Measurements from ENCODE around the gene PCED1B.
"Not testable (repeated sequence)": the region's sequence is repeated elsewhere in the genome, so short reads cannot be mapped to it uniquely, and the experiment has no call there.

PCED1B gene

DNA sequence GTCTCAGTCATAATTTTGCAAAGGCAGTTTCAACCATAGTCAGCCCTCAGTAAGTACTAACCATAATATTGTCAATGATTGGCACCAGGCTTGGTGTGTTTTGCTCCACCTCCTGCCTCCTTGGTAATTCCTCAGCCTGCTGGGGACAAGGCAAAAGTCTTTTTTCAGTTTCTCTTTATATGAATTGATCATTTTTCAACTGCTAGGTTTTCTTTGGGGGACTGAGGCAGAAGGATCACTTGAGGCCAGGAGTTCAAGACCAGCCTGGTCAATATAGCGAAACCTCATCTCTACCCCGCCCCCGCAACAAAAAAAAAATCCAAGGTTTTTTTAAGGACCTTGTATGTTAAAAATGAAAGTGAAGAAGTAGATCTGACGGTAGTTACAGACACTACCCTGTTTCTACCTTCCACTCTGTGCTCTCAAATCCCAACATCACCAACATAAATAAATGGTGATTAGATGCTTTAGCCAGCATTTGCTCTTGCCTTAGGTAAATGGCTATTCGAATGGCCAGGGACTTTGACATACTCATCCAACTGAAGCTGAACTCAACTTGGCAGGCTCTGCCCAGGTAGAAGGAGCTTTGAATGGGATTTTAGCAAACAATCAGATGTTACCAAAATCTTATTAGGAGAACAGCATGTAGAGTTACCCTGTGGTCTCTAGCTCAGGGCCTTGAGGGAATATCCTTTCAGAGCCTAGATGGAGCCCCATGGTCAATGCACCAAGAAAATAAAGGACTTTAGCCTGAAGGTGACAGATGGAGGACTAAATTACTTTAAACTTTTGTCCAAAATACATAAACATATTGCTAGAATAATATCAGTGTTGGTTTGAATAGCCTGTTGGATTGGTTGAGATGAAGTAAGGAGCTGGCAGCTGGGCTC, 127.3 kb downstream of the PCED1B start:
- DNase-seq (ENCODE audit: low spot score), result no peak

DNA sequence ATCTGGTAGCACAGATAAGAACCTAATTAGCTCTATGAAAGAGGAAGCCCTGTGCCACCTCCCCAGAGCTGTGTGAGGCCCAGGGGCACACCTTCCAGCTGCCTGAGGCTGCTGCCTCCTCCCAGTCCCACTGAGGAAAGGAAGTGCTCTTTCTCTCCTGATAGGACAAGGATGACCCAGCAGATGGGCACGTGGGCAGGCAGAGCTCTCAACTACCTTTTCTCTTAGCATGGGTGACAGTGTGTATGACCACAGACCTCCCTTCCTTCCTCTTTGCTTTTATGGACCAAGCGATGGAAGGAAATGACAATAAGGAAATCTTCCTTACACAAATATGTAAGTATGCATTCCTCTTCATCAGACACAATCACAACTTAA, 127.9 kb downstream of the PCED1B start:
- peak; percentile 48 for DNase-seq (ENCODE audit: low spot score)

DNA sequence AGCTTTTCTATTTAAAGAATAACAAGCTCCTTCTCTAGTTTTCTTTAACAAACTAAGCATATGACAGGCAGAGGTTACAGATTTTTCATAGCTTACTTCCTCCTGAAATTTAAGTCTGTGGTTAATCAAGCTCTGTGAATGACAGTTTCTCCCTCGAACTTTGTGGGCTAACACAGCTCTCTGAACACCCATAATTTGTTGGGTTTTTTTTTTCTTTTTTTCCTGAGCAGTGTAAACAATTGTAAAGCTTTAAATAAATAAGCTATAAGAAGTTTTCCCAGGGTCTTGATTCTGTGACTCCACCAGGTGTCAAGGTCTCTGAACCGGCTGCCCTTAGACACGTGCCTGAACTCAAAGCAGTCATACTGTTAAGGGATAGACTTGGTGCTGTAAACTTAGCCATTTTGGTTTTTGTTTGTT, 128.4 kb downstream of the PCED1B start:
- peak; percentile 65 for DNase-seq (ENCODE audit: low spot score)

DNA sequence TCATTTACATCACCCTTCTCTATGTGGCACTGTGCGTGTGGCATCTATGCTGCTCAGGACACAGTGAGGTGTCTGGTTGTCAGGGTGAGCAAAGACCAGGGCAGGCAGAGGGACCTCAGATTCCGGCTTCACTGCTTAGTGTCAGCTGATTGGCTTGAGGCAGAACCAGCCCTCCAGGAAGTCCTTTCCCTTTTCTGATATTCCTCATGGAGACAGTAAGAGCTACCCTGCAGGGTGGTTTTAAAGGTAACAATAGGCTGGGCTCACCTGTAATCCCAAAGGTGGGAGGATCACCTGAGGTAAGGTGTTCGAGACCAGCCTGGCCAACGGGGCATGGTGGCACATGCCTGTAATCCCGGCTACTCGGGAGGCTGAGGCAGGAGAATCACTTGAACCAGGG, 129.6 kb downstream of the PCED1B start:
- no peak for DNase-seq (ENCODE audit: low spot score)

DNA sequence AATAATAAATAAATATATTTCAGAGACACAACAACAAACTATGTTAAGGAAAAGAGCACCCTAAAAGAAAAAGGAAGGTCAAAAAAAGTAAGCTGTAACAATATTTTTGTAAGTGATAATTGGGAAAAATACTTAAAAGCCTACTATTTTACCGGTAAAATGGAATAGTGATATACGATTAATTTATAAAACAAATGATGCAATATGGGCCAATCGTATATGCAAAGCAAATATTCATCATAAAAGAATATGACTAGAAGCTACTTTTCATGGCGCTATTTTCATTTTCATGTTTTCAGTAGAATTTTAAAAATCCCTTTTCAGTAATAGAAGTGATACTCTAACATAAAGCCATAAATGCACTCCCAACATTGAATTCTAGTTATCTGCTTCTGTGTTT, 131.4 kb downstream of the PCED1B start:
- DNase-seq (ENCODE audit: low spot score), result no peak

DNA sequence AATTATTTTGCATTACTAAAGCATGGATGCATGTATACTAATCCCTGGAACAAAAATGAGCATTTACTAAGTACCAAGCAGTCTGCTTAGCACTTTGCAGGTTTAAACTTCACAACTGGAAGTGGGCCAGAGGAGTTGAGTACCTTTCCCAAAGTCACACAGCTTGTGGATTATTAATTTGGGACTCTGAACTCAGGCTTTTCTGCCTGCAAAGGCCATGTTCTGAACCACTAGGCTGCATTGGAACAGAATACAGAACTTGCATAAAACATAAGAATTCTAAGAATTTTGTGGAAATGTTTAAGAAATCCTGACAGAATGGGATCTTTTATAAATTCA, 133.2 kb downstream of the PCED1B start:
- no peak for DNase-seq (ENCODE audit: low spot score)

DNA sequence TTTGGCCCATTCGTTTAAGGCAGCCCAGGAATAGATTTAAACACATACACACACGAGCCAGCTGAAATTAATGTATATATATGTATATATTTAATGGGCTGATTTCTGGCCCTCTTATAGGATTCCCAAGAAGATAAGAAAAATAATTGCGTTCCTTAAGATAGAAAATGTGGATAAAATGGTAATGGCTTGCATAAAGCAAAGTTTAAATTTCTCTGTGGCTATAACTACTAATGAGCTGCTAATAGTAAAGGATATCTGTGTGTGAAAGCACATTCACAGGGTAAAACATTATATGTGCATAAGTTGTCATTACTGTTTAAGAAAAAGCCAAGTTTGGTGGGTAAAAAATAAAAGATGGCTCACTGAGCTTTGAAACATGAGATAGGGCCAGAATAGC, 134.0 kb downstream of the PCED1B start:
- no peak for DNase-seq (ENCODE audit: low spot score)

DNA sequence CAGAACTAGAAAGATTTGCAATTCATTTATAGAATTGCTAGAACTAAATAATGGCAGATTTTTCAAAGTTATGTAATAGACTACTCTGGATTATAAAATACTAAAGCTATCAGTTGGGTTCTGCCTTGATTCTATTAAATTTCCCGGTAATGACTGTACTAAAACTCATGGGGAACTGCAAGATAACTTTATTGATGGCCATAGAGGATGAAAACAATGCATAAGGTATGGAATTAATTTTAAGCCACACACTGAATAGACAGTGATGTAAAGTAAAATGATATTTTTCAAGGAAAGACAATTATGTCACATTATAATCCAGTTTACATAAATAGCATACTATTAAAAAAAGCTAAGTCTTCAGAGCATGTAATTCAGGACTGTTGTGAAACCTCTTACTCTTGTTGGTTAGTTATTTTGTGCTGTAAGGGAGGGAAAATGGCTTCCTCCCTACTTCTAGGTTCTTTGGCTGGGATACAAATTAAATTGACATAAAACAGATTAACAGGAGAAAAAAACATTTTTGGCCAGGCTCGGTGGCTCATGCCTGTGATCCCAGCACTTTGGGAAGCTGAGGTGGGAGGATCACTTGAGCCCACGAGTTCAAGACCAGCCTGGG, 134.7 kb downstream of the PCED1B start:
- no peak for DNase-seq (ENCODE audit: low spot score)

DNA sequence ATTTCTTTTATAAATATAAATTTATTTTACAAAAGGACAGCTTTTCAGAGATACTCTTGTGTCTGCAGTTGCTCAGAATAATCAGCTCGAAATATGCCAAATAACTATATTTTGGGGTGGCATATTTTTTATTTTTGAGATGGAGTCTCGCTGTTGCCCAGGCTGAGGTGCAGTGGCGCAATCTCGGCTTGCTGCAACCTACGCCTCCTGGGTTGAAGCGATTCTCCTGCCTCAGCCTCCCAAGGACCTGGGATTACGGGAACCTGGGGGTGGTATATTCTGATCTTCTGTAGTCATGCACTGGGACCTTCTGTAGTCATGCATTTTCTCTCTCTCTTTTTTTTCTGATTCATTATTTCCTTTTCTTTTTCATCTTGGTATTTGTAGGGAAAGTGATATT, 135.3 kb downstream of the PCED1B start:
- DNase-seq (ENCODE audit: low spot score), result no peak

DNA sequence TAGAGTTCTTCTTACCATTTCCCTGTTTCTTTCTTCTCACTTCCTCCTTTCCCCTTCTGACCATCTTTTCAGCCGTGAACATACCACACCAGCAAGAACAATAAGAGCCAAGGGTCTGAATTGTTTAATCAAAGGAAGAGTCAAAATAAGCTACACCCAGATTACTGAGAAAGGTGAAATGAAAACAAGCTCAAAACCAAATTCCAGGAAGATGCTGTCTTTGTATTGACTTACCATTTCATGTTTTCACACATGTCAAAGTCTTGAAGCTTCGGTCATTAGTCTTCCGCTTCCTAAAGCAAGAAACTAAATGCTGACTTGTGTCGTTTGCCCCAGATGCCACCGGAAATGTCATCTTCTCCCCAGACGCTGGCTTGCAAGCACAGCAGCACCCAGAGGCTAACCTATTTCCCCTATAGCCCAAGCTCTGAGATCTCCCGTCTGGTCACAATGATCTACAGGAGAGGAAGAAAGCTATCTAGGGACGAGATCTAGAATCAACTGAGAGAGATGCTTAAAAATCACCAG, 136.8 kb downstream of the PCED1B start:
- DNase-seq (ENCODE audit: low spot score), result no peak

DNA sequence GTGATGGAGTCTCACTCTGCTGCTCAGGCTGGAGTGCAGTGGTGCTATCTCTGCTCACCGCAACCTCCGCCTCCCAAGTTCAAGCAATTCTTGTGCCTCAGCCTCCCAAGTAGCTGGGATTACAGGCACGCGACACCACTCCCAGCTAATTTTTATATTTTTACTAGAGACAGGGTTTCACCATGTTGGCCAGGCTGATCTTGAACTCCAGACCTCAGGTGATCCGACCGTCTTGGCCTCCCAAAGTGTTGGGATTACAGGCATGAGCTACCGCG, 138.1 kb downstream of the PCED1B start:
- not testable (repeated sequence) for DNase-seq (ENCODE audit: low spot score)

DNA sequence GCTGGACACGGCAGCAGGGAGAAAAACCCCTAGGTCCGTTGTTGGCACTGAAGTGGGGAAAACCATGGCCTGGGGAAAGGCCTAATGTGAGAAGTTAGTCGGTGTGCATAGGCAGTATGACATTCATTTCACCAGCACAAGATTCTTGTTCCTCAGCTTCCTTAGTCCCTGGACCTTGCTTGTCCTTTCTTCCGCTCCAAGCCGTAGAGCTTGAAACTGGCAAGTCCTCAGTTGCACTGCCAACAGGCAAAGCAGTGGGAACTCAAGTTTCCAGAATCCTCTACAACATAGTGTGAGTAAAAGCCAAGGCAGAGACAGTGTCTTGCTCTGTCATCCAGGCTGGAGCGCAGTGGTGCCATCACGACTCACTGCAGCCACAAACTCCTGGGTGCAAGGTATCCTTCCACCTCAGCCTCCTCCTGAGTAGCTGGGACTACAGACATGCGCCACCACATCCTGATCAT, 138.8 kb downstream of the PCED1B start:
- no peak for DNase-seq (ENCODE audit: low spot score)

DNA sequence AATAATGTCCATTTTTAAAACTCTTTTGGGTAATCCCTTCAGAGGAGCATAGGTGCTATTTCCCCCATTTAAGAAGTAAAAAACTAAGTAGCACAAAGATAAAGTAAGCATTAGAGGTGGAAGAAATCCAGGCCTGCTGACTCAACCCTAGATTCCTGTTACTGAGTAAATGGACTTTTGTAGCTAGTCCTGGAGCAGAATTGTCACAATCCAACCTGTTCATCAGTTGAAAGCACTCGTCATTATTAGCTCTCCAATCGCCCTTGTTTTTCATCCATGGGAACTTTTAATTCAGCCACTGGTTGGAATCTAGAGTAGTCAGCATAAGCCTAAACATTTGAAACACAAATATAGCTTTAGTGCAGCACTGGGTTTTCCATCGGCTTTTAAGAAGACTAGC, 139.8 kb downstream of the PCED1B start:
- no peak for DNase-seq (ENCODE audit: low spot score)

DNA sequence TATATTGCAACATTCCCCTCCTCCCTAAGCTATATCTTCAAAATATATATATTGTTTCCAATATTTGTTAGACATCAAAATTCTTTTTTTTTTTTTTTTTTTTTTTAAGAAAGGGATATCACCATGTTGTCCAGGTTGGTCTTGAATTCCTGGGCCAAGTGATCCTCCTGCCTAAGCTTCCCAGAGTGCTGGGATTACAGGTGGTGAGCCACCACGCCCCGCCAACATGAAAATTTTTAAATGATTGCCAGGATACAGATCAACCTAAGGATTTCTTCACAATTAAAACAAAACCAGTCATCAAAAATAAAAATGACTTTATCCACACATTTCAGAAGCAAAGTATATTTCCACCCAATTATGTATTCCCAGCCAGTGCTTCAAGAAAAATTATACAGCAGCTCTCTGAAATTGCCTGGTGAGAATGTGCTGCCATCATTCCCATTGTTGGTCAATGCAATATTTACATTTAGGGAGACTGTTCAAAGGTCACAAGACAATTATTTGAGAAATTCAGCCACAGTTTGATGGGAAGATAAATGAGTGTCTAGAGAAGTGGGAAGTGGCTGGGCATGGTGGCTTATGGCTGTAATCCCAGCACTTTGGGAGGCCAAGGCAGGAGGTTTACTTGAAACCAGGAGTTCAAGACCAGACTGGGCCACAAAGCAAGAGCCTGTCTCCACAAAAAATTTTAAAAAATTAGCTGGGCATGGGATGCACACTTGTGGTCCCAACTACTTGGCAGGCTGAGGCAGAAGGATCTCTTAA, 142.0 kb downstream of the PCED1B start:
- DNase-seq (ENCODE audit: low spot score), result no peak

DNA sequence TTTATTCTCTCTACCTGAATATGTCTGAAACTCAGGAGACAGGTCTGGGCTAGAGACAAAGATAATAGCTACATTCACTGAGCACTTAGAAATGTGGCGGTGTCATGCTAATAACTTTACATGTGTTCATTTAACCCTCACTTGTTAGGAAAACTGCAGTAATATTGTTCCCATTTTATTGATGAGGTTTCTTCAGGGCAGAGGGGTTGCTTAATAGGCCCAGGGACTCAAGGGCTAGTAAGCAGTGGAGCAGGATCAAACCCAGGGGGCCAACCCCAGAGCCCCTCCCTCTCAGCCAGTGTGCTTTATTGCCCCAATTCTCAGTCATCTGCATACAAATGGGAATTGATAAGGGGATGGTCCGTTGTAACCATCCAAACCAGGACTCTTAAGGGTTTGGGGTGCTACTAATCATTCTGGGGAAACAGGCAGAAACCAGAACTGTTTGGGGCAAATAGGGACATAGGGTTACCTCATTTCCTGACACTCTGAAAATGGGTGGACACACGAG, 143.2 kb downstream of the PCED1B start:
- DNase-seq (ENCODE audit: low spot score), result no peak

DNA sequence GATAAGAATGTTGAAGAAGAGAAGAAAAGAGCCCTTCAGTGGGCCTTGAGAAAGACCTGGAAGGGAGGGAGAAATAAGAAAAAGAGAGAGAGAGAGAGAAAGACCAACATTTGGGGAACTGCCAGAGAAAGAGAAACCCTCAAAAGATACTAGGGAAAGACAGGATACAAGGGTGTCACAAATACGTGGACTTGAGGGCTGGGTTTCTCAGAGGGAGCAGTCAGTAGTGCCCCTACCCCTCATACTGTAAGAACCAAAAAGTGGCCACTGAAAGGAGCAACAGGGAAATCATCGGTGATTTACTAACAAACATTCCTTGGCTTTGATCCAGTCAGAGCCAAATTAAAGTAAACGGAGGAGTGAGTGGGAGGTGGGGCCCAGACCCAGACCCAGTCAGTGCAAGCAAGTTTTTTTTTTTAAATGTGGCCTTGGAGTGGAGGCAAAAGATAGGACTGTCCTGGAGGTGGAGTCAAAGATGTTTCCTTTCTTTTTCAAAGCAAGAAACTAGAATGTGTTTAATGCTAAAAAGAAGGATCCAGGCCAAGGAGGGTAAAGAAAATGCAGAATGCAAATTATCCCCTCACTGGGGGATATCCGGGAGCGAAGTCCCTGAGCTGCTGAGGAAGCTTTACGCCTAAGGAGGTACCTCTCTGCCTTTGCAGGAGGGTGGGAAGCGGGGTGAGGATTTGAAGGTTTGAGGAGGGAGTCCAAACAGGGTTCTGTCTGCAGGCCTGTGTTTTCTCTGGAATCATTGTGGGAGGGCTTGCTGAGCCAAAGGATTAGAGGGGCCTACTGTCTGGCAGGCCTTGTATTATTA, 143.8 kb downstream of the PCED1B start:
- peak; percentile 74 for DNase-seq (ENCODE audit: low spot score)

DNA sequence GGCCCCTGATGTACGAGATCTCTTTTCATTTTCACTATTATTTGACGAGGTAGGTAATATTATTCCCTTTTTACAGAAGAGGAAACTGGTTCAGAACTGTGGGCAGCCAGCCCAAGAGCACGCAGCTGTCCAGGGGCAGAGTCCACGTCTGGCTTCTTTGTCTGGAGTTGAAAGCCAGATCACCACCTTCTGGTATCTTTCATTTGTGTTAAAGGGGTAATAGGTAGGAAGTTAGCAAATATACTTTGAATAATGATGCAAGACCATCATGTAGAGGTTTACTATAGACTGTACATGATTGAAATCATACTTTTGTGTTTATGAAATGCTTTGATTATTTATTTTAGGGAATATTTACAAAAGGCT, 144.4 kb downstream of the PCED1B start:
- no peak for DNase-seq (ENCODE audit: low spot score)

DNA sequence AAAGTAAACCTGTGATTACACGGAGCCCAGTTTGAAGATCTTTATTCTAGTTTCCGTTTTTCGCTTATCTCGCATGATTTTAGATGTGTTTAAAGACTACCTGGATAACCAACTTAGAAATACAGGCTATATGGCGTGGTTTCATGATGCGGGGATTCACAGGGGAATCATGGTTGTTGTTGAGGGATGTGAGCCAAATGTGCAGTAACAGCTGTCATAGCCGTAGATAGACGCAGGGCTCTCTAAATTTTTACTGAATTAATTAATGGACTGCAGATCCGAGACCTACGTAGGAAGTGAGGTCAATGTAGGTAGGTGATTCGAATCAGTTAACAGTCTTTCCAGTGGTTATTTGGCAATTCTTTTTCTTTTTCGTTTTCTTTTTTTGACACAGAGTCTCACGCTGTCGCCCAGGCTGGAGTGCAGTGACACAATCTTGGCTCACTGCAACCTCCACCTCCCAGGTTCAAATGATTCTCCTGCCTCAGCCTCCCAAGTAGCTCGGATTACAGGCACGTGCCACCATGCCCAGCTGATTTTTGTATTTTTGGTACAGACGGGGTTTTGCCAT, 145.2 kb downstream of the PCED1B start:
- no peak for DNase-seq (ENCODE audit: low spot score)

DNA sequence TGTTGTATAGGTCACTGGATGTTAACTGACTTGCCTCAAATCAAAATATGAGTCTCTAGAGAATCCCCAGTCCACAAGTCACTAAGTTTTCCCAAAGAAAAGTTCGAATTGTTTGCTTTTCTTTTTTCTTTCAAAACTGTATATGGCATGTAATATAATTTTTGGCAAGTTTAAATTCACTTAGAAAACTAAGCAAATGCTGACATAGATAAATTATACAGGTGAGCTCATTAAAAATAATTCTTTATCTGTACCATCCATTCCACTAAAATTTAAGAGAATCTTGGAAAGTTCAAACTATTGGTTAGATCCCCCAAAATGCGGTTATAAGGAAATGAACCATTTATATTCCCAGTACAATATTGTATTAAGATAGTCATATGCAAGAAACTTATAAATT, 145.9 kb downstream of the PCED1B start:
- DNase-seq (ENCODE audit: low spot score), result no peak

DNA sequence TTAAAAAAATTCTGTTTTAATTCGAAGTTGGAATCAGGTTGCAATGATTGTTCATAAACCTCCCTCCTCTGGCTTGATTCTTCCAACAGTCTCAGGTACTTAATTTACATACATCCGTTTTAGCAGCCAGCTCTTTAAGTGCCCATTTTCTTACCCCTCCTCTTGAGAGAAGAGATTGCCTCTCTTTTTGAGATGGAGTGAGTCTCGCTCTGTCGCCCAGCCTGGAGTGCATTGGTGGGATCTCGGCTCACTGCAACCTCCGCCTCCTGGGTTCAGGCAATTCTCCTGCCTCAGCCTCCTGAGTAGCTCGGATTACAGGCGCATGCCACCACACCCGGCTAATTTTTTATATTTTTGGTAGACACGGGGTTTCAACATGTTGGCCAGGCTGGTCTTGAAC, 146.8 kb downstream of the PCED1B start:
- DNase-seq (ENCODE audit: low spot score), result no peak

DNA sequence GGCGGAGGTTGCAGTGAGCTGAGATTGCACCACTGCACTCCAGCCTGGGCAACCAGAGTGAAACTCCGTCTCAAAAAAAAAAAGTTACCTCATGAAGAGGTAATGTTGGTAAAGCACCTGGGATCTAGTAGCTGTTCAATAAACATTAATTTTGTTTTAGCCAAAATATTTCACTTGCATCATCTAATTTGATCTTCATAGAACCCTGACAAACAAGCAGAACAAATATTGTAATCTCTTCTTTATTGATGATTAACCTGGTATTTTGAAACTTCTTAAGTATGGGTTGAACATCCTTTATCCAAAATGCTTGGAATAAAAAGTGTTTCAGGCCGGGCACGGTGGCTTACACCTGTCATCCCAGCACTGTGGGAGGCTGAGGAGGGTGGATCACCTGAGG, 149.4 kb downstream of the PCED1B start:
- no peak for DNase-seq (ENCODE audit: low spot score)

DNA sequence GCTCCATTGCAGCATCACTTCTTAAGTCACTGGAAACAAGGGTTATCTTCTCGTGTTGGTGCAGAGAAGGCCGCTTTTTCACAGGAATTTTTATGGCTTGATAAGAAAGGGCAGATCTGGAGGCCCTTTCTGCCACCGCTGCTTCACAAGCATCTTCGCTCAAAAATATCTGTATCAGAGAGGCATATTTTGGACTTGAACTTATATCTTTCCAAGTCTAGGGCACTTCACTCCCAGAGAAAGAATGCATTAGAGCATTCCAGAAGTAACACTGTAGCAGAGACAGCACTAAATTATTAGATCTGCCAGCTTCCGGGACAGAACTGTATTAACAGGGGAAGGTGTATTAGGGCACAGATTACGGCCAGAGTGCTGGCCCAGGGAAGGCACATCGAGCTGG, 152.0 kb downstream of the PCED1B start:
- DNase-seq (ENCODE audit: low spot score), result no peak

All from cerebellar cortex (tissue), 1 donor.